Gastroesophageal sphincter (tissue), 4 donors: Measurements from ENCODE around the gene PCDHGC4. TPM values are rescaled to one million over a fixed set of nuclear protein-coding genes. Genes with fewer than 3 reads are reported as not detected.

ENCODE experiments used
- ATAC-seq: fragments of 150-250 bp; one replicate; pipeline ENCODE4 v1.9.1; 2016; ENCODE audit warnings: mild to moderate bottlenecking, moderate library complexity
- H3K27ac ChIP-seq, 4 donors: fragments of 200-600 bp; sonication (generic) in 3 of 4; 1 replicate in 3 of 4; 2 replicates in 1 of 4; pipeline ENCODE4 v1.5.1; 2016 to 2019
- H3K27me3 ChIP-seq: fragments of 200-600 bp; sonication (generic); one replicate; pipeline ENCODE4 v1.5.1; 2019
- H3K36me3 ChIP-seq, 2 donors: fragments of 200-600 bp; sonication (generic); one replicate each; pipeline ENCODE4 v1.5.1; 2019; ENCODE audit warnings: control low read depth in 1 of 2
- H3K4me1 ChIP-seq, 3 donors: fragments of 200-600 bp; sonication (generic); 1 replicate in 2 of 3; 2 replicates in 1 of 3; pipeline ENCODE4 v1.5.1; 2016 to 2019; ENCODE audit warnings: control low read depth in 2 of 3
- H3K4me3 ChIP-seq, 2 donors: fragments of 200-600 bp; sonication (generic); one replicate each; pipeline ENCODE4 v1.5.1; 2019; ENCODE audit warnings: mild to moderate bottlenecking in 1 of 2, moderate library complexity in 1 of 2
- H3K9me3 ChIP-seq, 3 donors: fragments of 200-600 bp; sonication (generic); one replicate each; pipeline ENCODE4 v1.5.1; 2017 to 2019; ENCODE audit warnings: control low read depth in 2 of 3
- EP300 ChIP-seq: sonication (generic); formaldehyde crosslinking; IDR thresholded peaks from one replicate; pipeline ENCODE4 v1.6.1; 2017; ENCODE audit warnings: antibody characterized with exemption, mild to moderate bottlenecking
- POLR2A ChIP-seq, 2 donors: fragments of 450-650 bp; IDR thresholded peaks; one replicate each; pipeline ENCODE4 v1.6.1; 2017; ENCODE audit warnings: antibody characterized with exemption in 2 of 2, mild to moderate bottlenecking in 2 of 2, moderate library complexity in 1 of 2
- POLR2AphosphoS5 ChIP-seq: sonication (generic); formaldehyde crosslinking; IDR thresholded peaks from one replicate; pipeline ENCODE4 v1.6.1; 2017; ENCODE audit warnings: antibody characterized with exemption
- WGBS, 2 donors: methylation state at CpG; one replicate each; pipeline ENCODE4 v1.1.5; 2018; ENCODE audit warnings: low coverage in 1 of 2; 5-methylcytosine and 5-hydroxymethylcytosine counted together
- total RNA-seq, 4 donors: library from RNA; depleted of rRNA; stranded (reverse); fragments of >200 nt; gene quantifications; one replicate each; pipeline ENCODE4 v1.1.0, GENCODE V29; 2016
- TF ChIP-seq, protein P1 (sequence below), 4 experiments: fragments of 200-600 bp in 2 of 4; fragments of 450-650 bp in 2 of 4; sonication (generic) in 1 of 4; IDR thresholded peaks; one replicate each; pipeline ENCODE4 v1.5.1; 2017 to 2019; ENCODE audit warnings: antibody characterized with exemption in 4 of 4, mild to moderate bottlenecking in 2 of 4, moderate library complexity in 2 of 4

PCDHGC4 gene
- total RNA-seq, 4 donors from 2014 or later: 0.10 to 12.9 (median 2.4) TPM

DNA sequence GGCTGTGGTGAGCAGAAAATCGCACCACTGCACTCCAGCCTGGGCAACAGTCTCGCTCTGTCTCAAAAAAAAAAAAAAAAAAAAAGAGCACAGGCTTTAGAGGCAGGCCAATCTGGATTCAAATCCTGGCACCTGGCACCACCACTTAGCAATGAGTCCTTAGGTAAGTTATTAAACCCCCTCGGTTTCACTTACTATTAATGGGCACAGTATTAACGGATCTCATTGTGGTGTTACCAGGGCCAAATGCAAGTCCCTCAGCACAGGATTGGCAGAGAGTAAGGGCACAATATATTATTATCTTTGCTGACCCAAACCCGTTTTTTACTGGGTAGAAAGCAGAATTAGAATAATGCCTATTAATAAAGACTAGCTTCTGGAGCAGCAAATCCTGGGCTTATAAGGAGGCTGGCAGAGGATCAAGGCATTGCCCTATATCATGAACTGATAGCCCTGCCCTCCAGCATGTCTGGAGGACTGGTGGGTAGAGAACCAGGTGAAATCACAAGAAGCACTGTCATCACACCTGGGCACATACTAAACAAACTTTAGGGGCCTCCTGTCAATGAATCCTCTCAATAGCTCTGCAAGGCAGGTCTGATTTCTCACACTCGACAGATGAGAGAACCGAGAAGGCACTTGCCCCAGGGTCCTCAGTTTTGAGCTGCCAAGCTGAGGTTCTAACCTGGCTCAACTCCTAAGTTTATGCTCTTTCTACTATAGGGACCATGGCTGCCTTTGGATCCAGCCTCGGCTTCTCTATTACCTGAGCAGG, 21.7 kb downstream of the PCDHGC4 start:
- H3K4me1 ChIP-seq: peaks cover 7 to 46% (median 30%) of the 10 kb centered on the region in 3 donors
- no peak for TF ChIP-seq POLR2AphosphoS5
- TF ChIP-seq POLR2A (IDR thresholded peaks at IDR 0.05): no peak
- TF ChIP-seq, protein P1, sequence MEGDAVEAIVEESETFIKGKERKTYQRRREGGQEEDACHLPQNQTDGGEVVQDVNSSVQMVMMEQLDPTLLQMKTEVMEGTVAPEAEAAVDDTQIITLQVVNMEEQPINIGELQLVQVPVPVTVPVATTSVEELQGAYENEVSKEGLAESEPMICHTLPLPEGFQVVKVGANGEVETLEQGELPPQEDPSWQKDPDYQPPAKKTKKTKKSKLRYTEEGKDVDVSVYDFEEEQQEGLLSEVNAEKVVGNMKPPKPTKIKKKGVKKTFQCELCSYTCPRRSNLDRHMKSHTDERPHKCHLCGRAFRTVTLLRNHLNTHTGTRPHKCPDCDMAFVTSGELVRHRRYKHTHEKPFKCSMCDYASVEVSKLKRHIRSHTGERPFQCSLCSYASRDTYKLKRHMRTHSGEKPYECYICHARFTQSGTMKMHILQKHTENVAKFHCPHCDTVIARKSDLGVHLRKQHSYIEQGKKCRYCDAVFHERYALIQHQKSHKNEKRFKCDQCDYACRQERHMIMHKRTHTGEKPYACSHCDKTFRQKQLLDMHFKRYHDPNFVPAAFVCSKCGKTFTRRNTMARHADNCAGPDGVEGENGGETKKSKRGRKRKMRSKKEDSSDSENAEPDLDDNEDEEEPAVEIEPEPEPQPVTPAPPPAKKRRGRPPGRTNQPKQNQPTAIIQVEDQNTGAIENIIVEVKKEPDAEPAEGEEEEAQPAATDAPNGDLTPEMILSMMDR (IDR thresholded peaks at IDR 0.05): no peak
- no peak for TF ChIP-seq EP300
- no peaks in the 10 kb centered on the region for H3K9me3 ChIP-seq
- no peak for ATAC-seq
- no peak overlapping the region for H3K4me3 ChIP-seq
- H3K36me3 ChIP-seq: peaks cover 0 to 62% of the 10 kb centered on the region in 2 donors
- H3K27me3 ChIP-seq: no peaks in the 10 kb centered on the region
- whole genome bisulfite sequencing, 2 donors: 76 to 79% methylated on average over 3 to 8 of the region's 8 CpGs
- H3K27ac ChIP-seq: peak overlapping the region; percentile 25 to 97 (median 90)

DNA sequence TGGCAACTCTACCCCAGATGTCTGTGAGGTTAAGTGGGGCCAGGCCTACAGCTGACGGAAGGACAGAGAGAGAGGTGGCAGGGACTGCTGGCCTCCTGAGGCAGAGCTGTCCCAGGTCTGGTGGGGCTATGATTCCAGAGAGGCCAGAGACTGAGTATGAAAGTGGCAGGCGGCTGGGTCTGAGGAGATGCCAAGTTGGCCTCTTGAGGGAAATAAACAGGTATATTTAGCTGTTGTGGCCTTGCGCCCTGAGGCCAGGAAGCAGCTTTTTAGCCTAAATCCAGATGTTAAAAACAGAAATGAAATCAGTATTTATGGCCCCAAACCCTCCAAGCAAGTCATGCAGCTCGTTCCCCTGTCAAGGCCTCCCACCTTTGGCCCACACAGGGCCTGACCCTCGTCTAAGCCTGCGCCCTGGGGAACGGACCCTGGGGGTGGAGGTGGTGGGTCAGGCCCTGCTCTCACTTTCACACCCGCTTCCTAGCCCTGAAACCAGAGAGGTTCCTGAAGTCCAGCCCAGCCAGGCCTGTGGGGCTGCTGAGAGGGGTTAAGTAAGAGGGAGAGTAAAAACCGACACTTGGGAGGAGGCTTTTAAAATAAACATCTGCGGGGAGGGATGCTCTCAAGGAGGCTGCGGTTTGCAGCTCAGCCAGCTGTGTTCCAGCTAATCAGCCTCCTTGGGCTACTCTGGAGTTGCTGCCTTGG, 22.7 kb downstream of the PCDHGC4 start:
- H3K9me3 ChIP-seq: no peaks in the 10 kb centered on the region
- H3K4me1 ChIP-seq: peaks cover 7 to 56% (median 30%) of the 10 kb centered on the region in 3 donors
- ATAC-seq: peak; percentile 50
- TF ChIP-seq EP300 (no peak), POLR2AphosphoS5 (no peak), POLR2A (IDR thresholded peaks at IDR 0.05) (no peak)
- TF ChIP-seq, protein P1 (IDR thresholded peaks at IDR 0.05): no peak
- 17 to 22% methylated on average over 1 to 6 of the region's 11 CpGs for WGBS, 2 donors
- H3K27ac ChIP-seq: peak overlapping the region; percentile 77 to 97 (median 90)
- H3K27me3 ChIP-seq: no peaks in the 10 kb centered on the region
- H3K4me3 ChIP-seq: peak overlapping the region in 1 of 2 donors; percentile 48
- H3K36me3 ChIP-seq: peaks cover 0 to 57% of the 10 kb centered on the region in 2 donors

- Histone ChIP-seq H3K9me3 (no peaks in the 10 kb centered on the region), H3K36me3 (peaks cover 0 to 48% of the 10 kb centered on the region in 2 donors), H3K4me3 (peak overlapping the region; percentile 3 to 48), H3K4me1 (peaks cover 7 to 64% (median 30%) of the 10 kb centered on the region in 3 donors), H3K27ac (peak overlapping the region; percentile 77 to 97 (median 90)), H3K27me3 (no peaks in the 10 kb centered on the region)
- 0 to 24% methylated on average over 1 to 8 of the region's 9 CpGs for WGBS, 2 donors
- ATAC-seq: no peak
- TF ChIP-seq POLR2A (IDR thresholded peaks at IDR 0.05): no peak
- TF ChIP-seq POLR2AphosphoS5: no peak
- no peak for TF ChIP-seq EP300
- TF ChIP-seq, protein P1 (IDR thresholded peaks at IDR 0.05): no peak
Observed at GRCh38 chr5:141508440-141508797, 23.6 kb downstream of the PCDHGC4 start.

DNA sequence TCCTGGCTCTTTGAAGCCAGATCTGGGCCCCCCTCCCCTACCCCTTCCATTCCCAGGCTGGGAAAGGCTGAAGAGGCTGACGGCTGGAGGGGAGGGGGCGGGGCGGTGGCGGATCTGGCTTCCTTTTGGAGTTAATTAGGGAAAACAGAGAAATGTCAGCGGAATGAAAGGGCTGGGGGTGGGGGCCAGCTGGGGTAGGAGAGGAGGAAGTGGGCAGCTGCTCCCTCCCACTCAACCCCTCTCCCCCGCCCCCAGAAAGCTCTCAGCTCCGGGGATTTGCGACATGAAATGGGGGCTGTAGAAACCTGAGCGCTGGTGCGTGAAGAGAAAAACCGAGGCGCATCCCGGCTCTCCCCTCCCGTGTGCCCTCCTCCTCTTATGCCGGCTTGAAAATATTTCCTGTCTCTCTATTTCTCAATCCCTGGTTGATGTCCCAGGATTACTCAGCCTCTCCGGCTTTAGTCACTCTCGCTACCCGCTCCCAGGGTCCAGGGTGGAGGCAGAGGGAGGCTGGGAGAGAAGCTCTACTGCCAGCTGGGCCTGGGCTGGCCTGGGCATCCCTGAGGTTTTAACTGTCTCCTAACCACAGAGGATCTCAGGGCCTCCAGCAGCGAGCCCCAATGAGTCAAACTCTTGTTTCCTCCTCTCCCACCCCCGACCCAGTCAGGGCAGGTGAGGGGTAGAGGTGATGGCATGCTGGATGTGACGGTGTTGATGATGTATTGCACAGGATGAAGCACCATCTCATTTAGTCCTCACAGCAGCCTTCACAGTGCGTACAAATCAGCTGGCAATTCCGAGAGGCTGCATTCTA, 24.2 kb downstream of the PCDHGC4 start:
- Histone ChIP-seq H3K27ac (peak overlapping the region; percentile 77 to 97 (median 90)), H3K36me3 (peaks cover 0 to 42% of the 10 kb centered on the region in 2 donors), H3K4me3 (peak overlapping the region; percentile 3 to 48), H3K27me3 (no peaks in the 10 kb centered on the region), H3K9me3 (no peaks in the 10 kb centered on the region), H3K4me1 (peaks cover 7 to 70% (median 32%) of the 10 kb centered on the region in 3 donors)
- TF ChIP-seq EP300 (no peak), POLR2A (IDR thresholded peaks at IDR 0.05) (peak; percentile 26 to 50), POLR2AphosphoS5 (peak; percentile 89)
- TF ChIP-seq, protein P1 (IDR thresholded peaks at IDR 0.05): no peak
- WGBS, 2 donors: 7 to 10% methylated on average over 10 to 11 of the region's 23 CpGs
- ATAC-seq: peak; percentile 79
